Neutrophil (primary cell): Measurements from ENCODE around the gene DUOXA2.

Source experiments
- H3K27ac ChIP-seq: fragments of 200-600 bp; sonication (generic); 2 replicates; pipeline ENCODE4 v1.5.1; 2016; ENCODE audit warnings: mild to moderate bottlenecking, moderate library complexity
- H3K27me3 ChIP-seq: fragments of 200-600 bp; sonication (generic); 2 replicates; pipeline ENCODE4 v1.6.0; 2016; ENCODE audit warnings: mild to moderate bottlenecking
- H3K36me3 ChIP-seq: fragments of 200-600 bp; sonication (generic); 2 replicates; pipeline ENCODE4 v1.5.1; 2017
- H3K4me1 ChIP-seq, 2 experiments: fragments of 200-600 bp in 1 of 2; sonication (generic) in 1 of 2; 1 replicate in 1 of 2; 2 replicates in 1 of 2; pipeline versions ENCODE4 v1.5.1 to v1.6.1; 2013 to 2016; ENCODE audit warnings: low read depth in 1 of 2, low read length in 1 of 2, mild to moderate bottlenecking in 1 of 2, moderate library complexity in 1 of 2; ENCODE audit not compliant: control insufficient read depth in 1 of 2, insufficient read depth in 1 of 2
- H3K4me3 ChIP-seq, 2 experiments: fragments of 200-600 bp in 1 of 2; sonication (generic) in 1 of 2; 1 replicate in 1 of 2; 2 replicates in 1 of 2; pipeline ENCODE4 v1.5.1; 2013 to 2016; ENCODE audit warnings: low read depth in 1 of 2, low read length in 1 of 2, mild to moderate bottlenecking in 1 of 2, moderate library complexity in 1 of 2
- H3K9me3 ChIP-seq: fragments of 200-600 bp; sonication (generic); 2 replicates; pipeline ENCODE4 v1.5.1; 2016
- TF ChIP-seq, protein P1 (sequence below): fragments of 200-600 bp; sonication (generic); IDR thresholded peaks from 2 replicates; pipeline ENCODE4 v1.5.1; 2016; ENCODE audit warnings: antibody characterized with exemption

Gene DUOXA2

DNA sequence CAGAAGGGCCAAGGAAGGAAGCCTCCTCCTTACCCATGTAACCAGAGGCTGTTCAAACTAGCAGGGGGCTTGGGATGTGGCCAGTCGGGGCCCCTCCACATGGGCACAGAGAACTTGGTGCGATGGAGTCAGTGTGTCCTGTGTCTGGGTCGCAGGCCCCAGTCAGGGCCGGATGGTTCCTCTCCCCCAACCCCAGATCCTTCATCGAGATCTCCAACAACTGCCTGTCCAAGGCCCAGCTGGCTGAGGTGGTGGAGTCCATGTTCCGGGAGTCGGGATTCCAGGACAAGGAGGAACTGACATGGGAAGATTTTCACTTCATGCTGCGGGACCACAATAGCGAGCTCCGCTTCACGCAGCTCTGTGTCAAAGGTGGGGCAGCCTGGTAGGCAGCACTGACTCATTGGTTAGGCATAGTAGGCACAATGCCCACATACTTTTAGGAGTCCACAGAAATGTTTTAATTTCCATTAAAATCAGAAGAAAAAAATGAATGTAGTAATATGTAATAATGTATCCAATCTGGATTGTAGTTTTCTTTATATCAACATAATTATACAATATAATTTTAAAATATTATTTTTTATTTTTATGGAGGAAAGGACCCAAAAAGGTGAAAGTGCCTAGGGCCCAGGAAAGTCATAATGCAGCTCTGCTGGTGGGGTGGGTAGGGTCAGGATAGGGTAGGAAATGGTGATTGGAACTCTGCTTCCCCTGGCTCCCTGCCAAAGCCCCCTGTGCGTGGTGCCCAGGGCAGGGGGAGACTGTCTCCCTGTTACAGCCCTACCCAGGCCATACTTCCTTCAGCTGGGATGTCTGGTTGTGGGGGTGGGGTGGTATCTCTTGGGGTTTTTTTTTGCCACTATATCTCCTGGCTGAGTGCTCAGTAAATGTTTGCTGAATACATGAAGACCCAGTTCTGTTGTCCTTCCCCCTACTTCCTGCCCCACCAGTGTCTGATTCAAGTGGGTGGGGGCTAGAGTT is 34.2 kb downstream of the DUOXA2 start:
- Histone ChIP-seq H3K9me3 (no peaks in the 10 kb centered on the region), H3K27ac (no peak overlapping the region), H3K4me3 (no peak overlapping the region), H3K4me1 (no peaks in the 10 kb centered on the region), H3K27me3 (no peaks in the 10 kb centered on the region), H3K36me3 (peaks cover 10% of the 10 kb centered on the region)
- TF ChIP-seq, protein P1, sequence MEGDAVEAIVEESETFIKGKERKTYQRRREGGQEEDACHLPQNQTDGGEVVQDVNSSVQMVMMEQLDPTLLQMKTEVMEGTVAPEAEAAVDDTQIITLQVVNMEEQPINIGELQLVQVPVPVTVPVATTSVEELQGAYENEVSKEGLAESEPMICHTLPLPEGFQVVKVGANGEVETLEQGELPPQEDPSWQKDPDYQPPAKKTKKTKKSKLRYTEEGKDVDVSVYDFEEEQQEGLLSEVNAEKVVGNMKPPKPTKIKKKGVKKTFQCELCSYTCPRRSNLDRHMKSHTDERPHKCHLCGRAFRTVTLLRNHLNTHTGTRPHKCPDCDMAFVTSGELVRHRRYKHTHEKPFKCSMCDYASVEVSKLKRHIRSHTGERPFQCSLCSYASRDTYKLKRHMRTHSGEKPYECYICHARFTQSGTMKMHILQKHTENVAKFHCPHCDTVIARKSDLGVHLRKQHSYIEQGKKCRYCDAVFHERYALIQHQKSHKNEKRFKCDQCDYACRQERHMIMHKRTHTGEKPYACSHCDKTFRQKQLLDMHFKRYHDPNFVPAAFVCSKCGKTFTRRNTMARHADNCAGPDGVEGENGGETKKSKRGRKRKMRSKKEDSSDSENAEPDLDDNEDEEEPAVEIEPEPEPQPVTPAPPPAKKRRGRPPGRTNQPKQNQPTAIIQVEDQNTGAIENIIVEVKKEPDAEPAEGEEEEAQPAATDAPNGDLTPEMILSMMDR = no peak

GRCh38 chr15:45149060-45149459 is 34.9 kb downstream of the DUOXA2 start:
- TF ChIP-seq, protein P1 = no peak
- H3K36me3 ChIP-seq = peaks cover 10% of the 10 kb centered on the region
- H3K27me3 ChIP-seq = no peaks in the 10 kb centered on the region
- no peak overlapping the region for H3K4me3 ChIP-seq
- H3K4me1 ChIP-seq = no peaks in the 10 kb centered on the region
- no peaks in the 10 kb centered on the region for H3K9me3 ChIP-seq
- H3K27ac ChIP-seq = no peak overlapping the region

DNA sequence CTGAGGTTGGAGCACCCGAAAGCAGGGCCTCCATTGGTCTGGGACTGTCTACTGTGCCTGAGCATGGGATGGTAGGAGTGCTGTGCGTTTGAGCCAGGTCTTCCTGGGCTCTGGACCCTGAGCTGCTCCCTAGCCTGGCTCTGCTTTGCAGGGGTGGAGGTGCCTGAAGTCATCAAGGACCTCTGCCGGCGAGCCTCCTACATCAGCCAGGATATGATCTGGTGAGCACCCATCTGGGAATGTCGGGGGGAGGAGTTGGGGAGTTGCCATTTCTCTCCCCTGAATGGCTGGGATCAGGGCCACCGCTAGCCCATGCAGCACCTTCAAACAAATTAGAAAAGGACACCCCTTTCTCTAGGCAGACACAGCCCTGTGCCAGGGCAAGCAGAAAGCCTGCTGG is 36.4 kb downstream of the DUOXA2 start:
- Histone ChIP-seq H3K27me3 (no peaks in the 10 kb centered on the region), H3K36me3 (peaks cover 10% of the 10 kb centered on the region), H3K4me3 (no peak overlapping the region), H3K9me3 (no peaks in the 10 kb centered on the region), H3K4me1 (no peaks in the 10 kb centered on the region), H3K27ac (no peak overlapping the region)
- TF ChIP-seq, protein P1 = no peak

- no peaks in the 10 kb centered on the region for H3K4me1 ChIP-seq
- no peak overlapping the region for H3K27ac ChIP-seq
- TF ChIP-seq, protein P1 = no peak
- no peaks in the 10 kb centered on the region for H3K9me3 ChIP-seq
- no peaks in the 10 kb centered on the region for H3K27me3 ChIP-seq
- no peak overlapping the region for H3K4me3 ChIP-seq
- H3K36me3 ChIP-seq = peaks cover 10% of the 10 kb centered on the region
Measured at GRCh38 chr15:45150997-45151396, 36.9 kb downstream of the DUOXA2 start.

DNA sequence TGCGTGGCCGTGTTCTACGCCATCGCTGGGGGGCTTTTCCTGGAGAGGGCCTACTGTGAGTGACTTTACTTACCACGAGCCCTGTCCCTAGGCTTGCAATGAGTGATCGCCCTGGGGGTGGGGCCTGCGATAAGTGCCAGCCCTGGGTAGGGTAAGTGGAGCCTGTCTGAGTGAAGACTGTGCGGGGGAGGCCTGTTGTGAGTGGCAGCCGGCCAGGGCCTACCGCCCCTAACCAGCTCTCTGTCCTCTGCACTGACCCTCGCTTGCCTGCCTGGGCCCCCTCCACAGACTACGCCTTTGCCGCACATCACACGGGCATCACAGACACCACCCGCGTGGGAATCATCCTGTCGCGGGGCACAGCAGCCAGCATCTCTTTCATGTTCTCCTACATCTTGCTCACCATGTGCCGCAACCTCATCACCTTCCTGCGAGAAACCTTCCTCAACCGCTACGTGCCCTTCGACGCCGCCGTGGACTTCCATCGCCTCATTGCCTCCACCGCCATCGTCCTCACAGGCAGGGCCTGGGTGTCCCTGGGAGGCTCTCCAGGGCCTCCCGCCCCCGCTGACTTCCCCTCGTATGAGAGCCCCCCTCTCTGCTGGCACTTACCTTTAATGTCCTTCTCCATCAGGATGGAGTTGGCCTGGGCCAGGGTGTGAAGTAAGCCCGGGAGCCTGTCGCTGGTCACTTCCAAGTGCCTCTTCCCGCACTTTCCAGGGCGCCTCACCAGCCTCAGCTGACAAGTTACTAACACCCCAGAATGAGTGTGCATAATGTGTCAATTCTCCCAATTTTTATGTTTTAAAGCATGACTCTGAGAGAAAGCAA is 38.1 kb downstream of the DUOXA2 start:
- peaks cover 10% of the 10 kb centered on the region for H3K36me3 ChIP-seq
- TF ChIP-seq, protein P1 = no peak
- H3K9me3 ChIP-seq = no peaks in the 10 kb centered on the region
- no peaks in the 10 kb centered on the region for H3K27me3 ChIP-seq
- no peaks in the 10 kb centered on the region for H3K4me1 ChIP-seq
- no peak overlapping the region for H3K27ac ChIP-seq
- no peak overlapping the region for H3K4me3 ChIP-seq
